ENCODE results near the gene LRRC56. TPM values are rescaled to one million over a fixed set of nuclear protein-coding genes. Genes with fewer than 3 reads are reported as not detected.

Gene LRRC56
- total and polyA plus RNA-seq, 2 donors (not counting 1 experiment from before 2014, with no cell fraction given) = 11.8 to 15.8 TPM

DNA sequence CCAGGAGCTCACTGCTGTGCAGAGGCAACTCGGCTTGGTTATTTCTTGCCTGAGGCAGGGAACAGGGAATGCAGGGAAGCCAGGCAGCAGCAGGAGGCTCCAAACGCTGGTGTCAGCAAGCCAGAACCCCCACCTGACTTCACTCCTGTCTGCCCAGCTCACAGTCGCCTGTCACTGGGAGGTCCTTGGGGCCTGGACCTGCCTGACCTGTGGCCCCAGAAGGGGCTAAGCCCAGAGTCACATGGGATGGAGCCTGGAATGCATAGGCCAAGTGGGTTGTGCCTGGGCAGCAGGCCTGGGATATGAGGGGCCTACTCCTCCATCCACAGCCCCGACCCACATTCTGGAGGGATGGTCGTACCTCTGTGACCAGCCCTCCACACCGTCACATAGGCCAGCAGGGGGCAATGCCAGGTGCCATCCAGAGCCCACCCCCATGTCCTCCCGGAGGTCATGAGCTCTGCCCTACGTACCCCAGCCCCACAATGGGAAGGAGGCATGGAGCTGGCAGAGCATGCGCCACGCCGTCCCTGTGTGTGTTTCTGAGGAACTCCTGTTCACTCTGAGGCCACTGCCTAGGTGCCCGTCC is 28.7 kb downstream of the LRRC56 start:
- H3K27me3 ChIP-seq (replicated peaks in 1 of 4; ENCODE audit: control extremely low read depth in 1 of 4, control insufficient read depth in 3 of 4, insufficient read depth in 4 of 4, low read length in 3 of 4) = no peaks in the 10 kb centered on the region
- intact Hi-C loops (cut with micrococcal nuclease) = loop anchor here (5.0 kb wide), 1 partner anchor 131 kb away; the partner anchor contains the start of genes DEAF1 and TMEM80
- H3K27ac Mint-ChIP-seq = no peak overlapping the region
- peaks cover 18% of the 10 kb centered on the region for H3K79me2 ChIP-seq (ENCODE audit: control insufficient read depth, insufficient read depth, low read length)
- H3K9me3 Mint-ChIP-seq (ENCODE audit: insufficient read depth) = no peaks in the 10 kb centered on the region
- ATAC-seq (ENCODE audit: low read depth) (no peak), DNase-seq (no peak)
- no peak overlapping the region for H3K4me3 Mint-ChIP-seq
- no peak overlapping the region for H3K27ac ChIP-seq (ENCODE audit: low read length in 2 of 2)
- H3K4me2 ChIP-seq (replicated peaks; ENCODE audit: low read depth, low read length, poor library complexity, severe bottlenecking) = no peak overlapping the region
- H3K4me1 ChIP-seq (ENCODE audit: control insufficient read depth in 2 of 2, insufficient read depth in 2 of 2, low read length in 2 of 2) = peaks cover 15 to 26% of the 10 kb centered on the region in 2 donors
- no peak overlapping the region for H3K9ac ChIP-seq (ENCODE audit: low read length)
- H3K27me3 Mint-ChIP-seq = no peaks in the 10 kb centered on the region
- no peak for TF ChIP-seq EZH2 (IDR thresholded peaks at IDR 0.05; ENCODE audit: borderline replicate concordance, insufficient read depth, low read depth, low read length, poor library complexity, severe bottlenecking)
- TF ChIP-seq, protein P1, sequence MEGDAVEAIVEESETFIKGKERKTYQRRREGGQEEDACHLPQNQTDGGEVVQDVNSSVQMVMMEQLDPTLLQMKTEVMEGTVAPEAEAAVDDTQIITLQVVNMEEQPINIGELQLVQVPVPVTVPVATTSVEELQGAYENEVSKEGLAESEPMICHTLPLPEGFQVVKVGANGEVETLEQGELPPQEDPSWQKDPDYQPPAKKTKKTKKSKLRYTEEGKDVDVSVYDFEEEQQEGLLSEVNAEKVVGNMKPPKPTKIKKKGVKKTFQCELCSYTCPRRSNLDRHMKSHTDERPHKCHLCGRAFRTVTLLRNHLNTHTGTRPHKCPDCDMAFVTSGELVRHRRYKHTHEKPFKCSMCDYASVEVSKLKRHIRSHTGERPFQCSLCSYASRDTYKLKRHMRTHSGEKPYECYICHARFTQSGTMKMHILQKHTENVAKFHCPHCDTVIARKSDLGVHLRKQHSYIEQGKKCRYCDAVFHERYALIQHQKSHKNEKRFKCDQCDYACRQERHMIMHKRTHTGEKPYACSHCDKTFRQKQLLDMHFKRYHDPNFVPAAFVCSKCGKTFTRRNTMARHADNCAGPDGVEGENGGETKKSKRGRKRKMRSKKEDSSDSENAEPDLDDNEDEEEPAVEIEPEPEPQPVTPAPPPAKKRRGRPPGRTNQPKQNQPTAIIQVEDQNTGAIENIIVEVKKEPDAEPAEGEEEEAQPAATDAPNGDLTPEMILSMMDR (IDR thresholded peaks at IDR 0.05) = no peak
- no peak overlapping the region for H2AFZ ChIP-seq (ENCODE audit: insufficient read depth, low read depth, low read length, poor library complexity, severe bottlenecking)
- peaks cover 14% of the 10 kb centered on the region for H3K4me1 Mint-ChIP-seq
- H3K36me3 ChIP-seq (replicated peaks in 1 of 2; ENCODE audit: control extremely low read depth in 1 of 2, control insufficient read depth in 1 of 2, extremely low read depth in 1 of 2, insufficient read depth in 2 of 2, low read length in 1 of 2) = no peaks in the 10 kb centered on the region
- peaks cover 31% of the 10 kb centered on the region for H4K20me1 ChIP-seq (ENCODE audit: control insufficient read depth, insufficient read depth, low read length, poor library complexity, severe bottlenecking)
- ChIA-PET POLR2A (interaction anchor here (1.9 kb wide), 1 partner anchor 10 kb away, joined by 7 read pairs; the partner anchor contains the start of gene PHRF1), CTCF (interaction anchor here (0.8 to 3.3 kb wide), 3 partner anchors 12 to 182 kb away, joined by 3 to 11 read pairs (median 3); no protein-coding TSS in a partner anchor)
- 85% methylated on average over 11 of the region's 12 CpGs for WGBS (ENCODE audit: insufficient coverage)
- H3K4me3 ChIP-seq (ENCODE audit: control extremely low read depth in 1 of 5, extremely low read depth in 1 of 5, insufficient read depth in 1 of 5, low read depth in 2 of 5, low read length in 4 of 5) = no peak overlapping the region
- no peaks in the 10 kb centered on the region for H3K9me3 ChIP-seq (ENCODE audit: control extremely low read depth in 1 of 3, control insufficient read depth in 2 of 3, insufficient read depth in 1 of 3, low read length in 2 of 3)

DNA sequence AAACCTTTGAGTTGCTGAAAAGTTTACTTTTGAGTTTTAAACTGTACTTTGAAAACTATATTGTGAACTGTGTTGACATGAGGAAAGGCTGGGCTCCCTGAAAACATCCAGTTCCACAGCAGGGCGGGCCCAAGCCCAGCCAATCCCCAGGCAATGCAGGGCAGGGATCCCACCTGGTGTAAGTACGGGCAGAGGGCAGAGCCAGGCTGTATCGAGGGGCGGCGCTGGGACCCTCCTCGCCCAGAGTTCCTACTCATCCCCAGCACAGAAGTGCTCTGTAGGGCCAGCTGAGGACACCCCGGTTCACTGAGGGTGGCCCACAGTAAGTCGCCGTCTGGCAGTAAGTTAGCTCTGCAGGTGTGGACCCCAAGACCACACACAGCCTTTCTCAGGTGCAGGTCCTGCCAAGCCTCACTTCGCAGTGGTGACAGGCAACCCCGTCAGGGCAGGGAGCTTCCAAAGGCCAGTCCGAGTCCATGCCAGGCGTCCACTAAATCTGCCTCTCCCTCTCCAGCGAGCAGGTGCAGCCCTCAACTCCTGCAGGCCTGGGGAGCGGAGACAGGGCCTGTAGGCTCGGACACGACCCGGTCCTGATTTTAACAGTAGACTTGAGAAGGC is 29.8 kb downstream of the LRRC56 start:
- peaks cover 8% of the 10 kb centered on the region for H3K79me2 ChIP-seq (ENCODE audit: control insufficient read depth, insufficient read depth, low read length)
- H3K4me3 ChIP-seq (ENCODE audit: control extremely low read depth in 1 of 5, extremely low read depth in 1 of 5, insufficient read depth in 1 of 5, low read depth in 2 of 5, low read length in 4 of 5) = no peak overlapping the region
- no peak for ATAC-seq (ENCODE audit: low read depth)
- ChIA-PET POLR2A (interaction anchor here (1.9 kb wide), 1 partner anchor 8 kb away, joined by 7 read pairs; the partner anchor contains the start of gene PHRF1), CTCF (interaction anchor here (1.5 kb wide), 1 partner anchor 181 kb away, joined by 3 read pairs; no protein-coding TSS in a partner anchor)
- H3K9ac ChIP-seq (ENCODE audit: low read length) = no peak overlapping the region
- H3K36me3 ChIP-seq (replicated peaks in 1 of 2; ENCODE audit: control extremely low read depth in 1 of 2, control insufficient read depth in 1 of 2, extremely low read depth in 1 of 2, insufficient read depth in 2 of 2, low read length in 1 of 2) = no peaks in the 10 kb centered on the region
- TF ChIP-seq, protein P1 (IDR thresholded peaks at IDR 0.05) = no peak
- no peak for TF ChIP-seq EZH2 (IDR thresholded peaks at IDR 0.05; ENCODE audit: borderline replicate concordance, insufficient read depth, low read depth, low read length, poor library complexity, severe bottlenecking)
- Mint-ChIP-seq H3K4me1 (peaks cover 9% of the 10 kb centered on the region), H3K27me3 (no peaks in the 10 kb centered on the region), H3K4me3 (peak overlapping the region; percentile 83), H3K9me3 (ENCODE audit: insufficient read depth) (no peaks in the 10 kb centered on the region), H3K27ac (peak overlapping the region; percentile 84)
- peaks cover 10 to 17% of the 10 kb centered on the region in 2 donors for H3K4me1 ChIP-seq (ENCODE audit: control insufficient read depth in 2 of 2, insufficient read depth in 2 of 2, low read length in 2 of 2)
- no peaks in the 10 kb centered on the region for H3K9me3 ChIP-seq (ENCODE audit: control extremely low read depth in 1 of 3, control insufficient read depth in 2 of 3, insufficient read depth in 1 of 3, low read length in 2 of 3)
- DNase-seq = peak; percentile 50
- no peak overlapping the region for H2AFZ ChIP-seq (ENCODE audit: insufficient read depth, low read depth, low read length, poor library complexity, severe bottlenecking)
- peaks cover 21% of the 10 kb centered on the region for H4K20me1 ChIP-seq (ENCODE audit: control insufficient read depth, insufficient read depth, low read length, poor library complexity, severe bottlenecking)
- intact Hi-C loops (cut with micrococcal nuclease) = loop anchor here (5.0 kb wide), 1 partner anchor 130 kb away; the partner anchor contains the start of genes DEAF1 and TMEM80
- no peak overlapping the region for H3K27ac ChIP-seq (ENCODE audit: low read length in 2 of 2)
- peaks cover 0 to 4% (median 1%) of the 10 kb centered on the region in 4 experiments for H3K27me3 ChIP-seq (replicated peaks in 1 of 4; ENCODE audit: control extremely low read depth in 1 of 4, control insufficient read depth in 3 of 4, insufficient read depth in 4 of 4, low read length in 3 of 4)
- WGBS (ENCODE audit: insufficient coverage) = 97% methylated on average over 17 of the region's 18 CpGs
- H3K4me2 ChIP-seq (replicated peaks; ENCODE audit: low read depth, low read length, poor library complexity, severe bottlenecking) = no peak overlapping the region

All from B cell (primary cell).